HG03135 (cell line): Measurements from ENCODE around the gene METRN.

Experiments
- ATAC-seq: cut with Tn5 transposase; IDR thresholded peaks from one replicate; pipeline ENCODE4 v1.9.1; 2021; ENCODE audit warnings: mild to moderate bottlenecking, moderate library complexity; ENCODE audit not compliant: unreplicated experiment

METRN gene

DNA sequence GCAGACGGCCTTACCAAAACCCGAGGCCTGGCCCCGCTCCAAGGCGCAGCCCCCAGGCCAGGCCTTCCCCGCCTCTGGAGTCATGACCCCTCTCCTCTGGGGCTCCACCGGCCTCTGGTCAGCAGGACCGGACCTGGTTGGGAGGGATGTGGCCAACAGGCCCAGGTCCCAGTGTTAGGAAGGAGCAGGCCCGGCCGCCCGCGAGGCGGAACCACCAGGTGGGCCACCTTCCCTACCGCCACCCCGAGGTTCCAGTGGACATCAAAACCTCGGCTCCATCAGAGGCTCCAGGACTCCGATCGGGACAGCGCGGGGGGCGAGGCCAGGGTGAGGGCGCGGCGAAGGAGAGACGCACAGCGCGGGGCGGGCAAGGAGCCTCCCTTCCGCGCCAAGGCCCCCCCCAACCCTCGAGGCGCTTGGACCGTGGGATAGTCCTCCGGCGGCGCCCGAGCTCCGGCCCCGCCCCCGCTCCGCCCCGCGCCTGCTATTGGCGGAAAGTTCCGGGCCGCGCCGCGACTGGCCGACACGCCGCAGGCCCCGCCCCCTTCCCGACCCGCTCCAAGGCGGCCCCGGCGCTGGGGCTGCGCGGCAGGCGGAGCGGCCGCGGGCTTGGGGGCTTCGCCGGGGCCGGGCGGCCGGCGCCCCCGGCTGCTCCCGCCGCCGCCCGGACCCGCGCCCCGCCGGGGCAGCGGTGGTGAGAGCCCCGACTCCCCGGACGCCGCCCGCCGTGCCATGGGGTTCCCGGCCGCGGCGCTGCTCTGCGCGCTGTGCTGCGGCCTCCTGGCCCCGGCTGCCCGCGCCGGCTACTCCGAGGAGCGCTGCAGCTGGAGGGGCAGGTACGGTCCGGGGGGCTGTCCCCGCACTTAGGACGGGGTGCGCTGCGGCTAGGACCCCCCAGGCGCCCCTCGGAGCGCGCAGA, at the start of gene METRN:
TSS of gene METRN (plus strand) at position 561 of the 919 bp plus-strand sequence. CDS start at position 733, 172 bp downstream.
- ATAC-seq = peak; percentile 56

GRCh38 chr16:666572-666971, 48.3 kb upstream of the METRN start:
- ATAC-seq = no peak

GRCh38 chr16:667113-667779, 47.7 kb upstream of the METRN start:
- ATAC-seq = no peak

GRCh38 chr16:667780-668518, 47.0 kb upstream of the METRN start, which contains the start of gene RHOT2:
Gene RHOT2, plus strand, starts transcription at chr16:668132. Its CDS starts 68 bp downstream, at chr16:668200.
- ATAC-seq = peak; percentile 75

- no peak for ATAC-seq
Observed at GRCh38 chr16:668519-669171, 46.3 kb upstream of the METRN start.

- ATAC-seq = no peak
Observed at GRCh38 chr16:669666-670065, 45.3 kb upstream of the METRN start.

DNA sequence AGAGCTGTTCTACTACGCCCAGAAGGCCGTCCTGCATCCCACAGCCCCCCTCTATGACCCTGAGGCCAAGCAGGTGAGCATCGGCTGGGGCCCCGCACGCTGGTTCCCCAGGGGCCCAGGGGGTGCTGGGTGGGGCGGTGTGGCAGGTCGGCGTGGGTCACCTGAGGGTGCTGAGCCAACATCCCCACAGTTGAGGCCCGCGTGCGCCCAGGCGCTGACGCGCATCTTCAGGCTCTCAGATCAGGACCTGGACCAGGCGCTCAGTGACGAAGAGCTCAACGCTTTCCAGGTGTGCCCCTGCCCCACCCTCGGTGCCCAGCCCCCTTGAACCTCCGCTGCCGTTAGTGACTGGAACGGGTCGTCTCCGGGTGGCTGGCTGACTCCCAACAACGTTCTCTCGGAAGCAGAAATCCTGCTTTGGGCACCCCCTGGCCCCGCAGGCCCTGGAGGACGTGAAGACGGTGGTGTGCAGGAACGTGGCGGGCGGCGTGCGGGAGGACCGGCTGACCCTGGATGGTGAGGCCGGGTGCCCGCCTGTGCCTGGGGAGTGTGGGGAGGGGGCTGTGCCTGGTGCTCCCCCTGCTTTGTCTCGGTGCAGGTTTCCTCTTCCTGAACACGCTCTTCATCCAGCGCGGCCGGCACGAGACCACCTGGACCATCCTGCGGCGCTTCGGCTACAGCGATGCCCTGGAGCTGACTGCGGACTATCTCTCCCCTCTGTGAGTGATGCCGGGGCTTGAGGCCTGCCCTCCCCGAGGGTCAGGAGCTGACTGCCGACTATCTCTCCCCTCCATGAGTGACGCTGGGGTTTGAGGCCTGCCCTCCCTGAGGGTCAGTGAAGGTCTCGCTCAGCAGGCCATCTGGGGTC, 44.2 kb upstream of the METRN start:
- ATAC-seq = no peak

DNA sequence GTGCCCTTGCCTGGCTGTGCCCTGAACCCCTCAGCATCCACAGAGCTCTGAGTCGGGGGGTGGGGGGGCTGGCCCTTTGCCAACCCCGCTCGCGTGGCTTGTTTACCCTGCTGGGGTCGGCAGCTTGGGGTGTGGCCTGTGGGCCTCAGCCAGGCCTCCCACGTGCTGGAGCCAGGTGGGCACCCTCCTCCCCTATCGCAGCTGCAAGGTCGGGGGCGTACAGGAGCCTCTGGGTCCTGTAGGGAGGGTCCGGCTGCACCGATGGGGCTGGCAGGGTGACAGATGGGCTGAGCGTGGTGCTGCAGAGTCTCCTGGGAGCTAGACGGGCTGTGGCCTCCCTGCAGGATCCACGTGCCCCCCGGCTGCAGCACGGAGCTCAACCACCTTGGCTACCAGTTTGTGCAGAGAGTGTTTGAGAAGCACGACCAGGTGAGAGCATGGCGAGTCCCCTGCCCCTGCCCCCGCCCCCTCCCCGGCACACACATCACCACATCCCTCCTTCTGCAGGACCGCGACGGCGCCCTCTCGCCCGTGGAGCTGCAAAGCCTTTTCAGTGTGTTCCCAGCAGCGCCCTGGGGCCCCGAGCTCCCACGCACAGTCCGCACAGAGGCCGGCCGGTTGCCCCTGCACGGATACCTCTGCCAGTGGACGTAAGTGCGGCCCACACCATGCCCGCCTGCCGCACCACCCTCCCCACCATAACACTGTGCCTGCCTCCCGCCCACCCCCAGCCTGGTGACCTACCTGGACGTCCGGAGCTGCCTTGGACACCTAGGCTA, 43.4 kb upstream of the METRN start:
- no peak for ATAC-seq

DNA sequence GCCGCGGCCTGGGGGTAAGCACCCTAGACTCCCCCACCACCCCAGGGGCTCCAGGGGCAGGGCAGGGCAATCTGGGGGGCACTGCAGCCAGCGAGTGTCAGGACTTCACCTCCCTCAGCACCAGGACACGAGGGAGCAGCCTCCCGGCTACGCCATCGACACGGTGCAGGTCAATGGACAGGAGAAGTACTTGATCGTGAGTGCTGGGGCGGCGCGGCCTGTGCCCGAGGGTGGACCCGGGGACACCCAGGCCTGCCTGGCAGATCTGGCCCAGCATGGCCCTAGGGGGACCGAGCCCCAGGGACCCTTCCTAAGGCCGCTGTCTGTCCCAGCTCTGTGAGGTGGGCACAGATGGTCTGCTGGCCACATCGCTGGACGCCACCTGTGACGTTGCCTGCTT, 42.5 kb upstream of the METRN start:
- ATAC-seq = no peak

GRCh38 chr16:672851-673250, 42.1 kb upstream of the METRN start:
- ATAC-seq = no peak

DNA sequence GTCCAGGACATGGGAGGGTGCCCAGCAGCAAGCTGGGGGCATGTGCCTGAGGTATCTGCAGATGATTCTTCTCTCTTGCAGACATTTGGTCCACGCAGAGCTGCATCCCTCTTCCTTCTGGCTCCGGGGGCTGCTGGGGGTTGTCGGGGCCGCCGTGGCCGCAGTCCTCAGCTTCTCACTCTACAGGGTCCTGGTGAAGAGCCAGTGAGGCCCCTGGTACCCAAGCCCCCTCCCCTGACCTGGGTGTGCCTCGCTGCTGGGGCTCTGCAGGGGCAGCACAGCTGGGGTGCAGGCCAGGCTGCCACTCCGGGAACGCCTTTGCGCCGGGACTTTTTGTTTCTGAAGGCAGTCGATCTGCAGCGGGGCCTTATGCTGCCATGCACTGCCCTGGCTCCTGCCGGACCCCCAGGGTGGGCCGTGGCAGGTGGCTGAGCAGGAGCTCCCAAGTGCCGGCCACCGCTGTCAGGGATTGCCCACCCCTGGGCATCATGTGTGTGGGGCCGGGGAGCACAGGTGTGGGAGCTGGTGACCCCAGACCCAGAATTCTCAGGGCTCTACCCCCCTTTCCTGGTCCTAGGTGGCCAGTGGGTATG, 41.4 kb upstream of the METRN start:
- ATAC-seq = no peak

DNA sequence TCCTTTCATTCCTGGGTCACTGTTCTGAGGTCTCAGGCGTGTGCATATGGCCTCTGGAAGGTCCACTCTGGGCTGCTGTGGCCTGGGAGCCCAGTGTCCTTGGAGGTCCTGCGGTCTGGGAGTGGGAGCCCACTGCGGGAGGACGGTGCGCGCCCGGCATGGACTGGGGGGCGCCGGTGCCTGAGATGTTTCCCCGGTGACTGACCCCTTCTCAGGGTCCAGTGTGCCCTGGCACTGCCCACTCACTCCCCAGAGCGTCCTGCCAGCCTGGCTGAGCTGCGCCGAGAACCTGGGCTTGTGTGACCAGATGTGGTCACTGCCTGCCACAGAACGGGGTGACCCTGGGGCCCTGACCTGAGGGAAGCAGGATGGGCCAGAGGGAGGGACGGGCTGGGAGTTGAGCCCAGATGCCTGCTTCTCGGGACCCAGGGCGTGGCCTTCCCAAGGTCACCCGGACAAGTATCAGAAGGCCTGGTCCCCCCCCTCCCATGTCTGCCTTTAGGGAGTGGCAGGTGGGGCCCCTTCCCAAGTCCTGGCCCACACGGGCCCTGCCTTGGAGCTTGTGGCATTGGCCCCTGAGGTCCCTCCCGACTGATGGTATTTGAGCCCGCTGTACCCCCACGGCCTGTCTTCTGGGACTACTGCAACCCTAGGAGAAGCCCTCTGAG, 40.6 kb upstream of the METRN start:
- no peak for ATAC-seq

DNA sequence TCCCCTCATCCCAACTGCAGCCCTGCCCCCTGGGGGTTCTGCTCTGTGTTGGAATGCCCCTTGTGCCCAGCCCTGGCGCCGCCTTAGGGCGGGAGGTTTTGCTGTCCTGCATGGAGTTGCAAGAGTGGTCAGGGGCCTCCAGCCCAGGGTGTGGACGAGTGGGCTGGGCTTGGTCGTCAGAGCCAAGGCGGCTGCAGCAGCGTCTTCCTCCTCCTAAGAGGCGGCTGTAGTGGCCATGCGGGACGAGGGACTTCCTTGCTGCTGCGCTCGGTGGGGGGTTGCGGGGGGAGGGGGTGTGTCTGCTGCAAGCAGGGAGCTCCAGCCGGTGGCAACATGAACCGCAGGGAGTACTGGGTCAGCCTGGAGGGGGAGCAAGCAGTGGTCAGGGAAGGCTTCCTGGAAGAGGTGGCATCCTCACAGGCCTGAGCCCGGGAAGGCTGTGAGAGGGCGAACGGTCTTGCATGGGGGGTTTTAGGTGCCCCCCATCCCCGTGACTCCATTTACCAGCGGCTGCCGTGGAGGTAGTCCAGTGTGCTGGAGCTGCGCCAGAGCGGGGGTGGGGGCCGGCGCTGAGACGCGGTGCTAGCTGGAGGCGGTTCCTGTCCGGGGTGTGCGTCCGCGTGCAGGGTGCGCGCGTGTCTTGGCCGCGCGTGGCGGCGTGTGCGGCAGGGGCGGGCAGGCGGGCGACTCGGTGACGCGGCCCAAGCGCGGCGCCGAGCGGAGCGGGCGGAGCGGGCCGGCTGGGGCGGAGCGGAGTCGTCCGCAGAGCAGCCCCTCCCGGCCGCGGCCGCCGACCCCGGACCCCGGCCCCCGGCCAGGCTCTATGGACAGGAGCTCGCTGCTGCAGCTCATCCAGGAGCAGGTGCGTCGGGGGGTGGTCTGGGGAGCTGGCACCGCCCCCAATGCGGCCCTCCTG, 39.7 kb upstream of the METRN start, which contains the start of gene RHBDL1:
TSS of gene RHBDL1 (plus strand) at position 704 of the 916 bp plus-strand sequence. CDS start at position 824, 120 bp downstream.
- ATAC-seq = no peak

DNA sequence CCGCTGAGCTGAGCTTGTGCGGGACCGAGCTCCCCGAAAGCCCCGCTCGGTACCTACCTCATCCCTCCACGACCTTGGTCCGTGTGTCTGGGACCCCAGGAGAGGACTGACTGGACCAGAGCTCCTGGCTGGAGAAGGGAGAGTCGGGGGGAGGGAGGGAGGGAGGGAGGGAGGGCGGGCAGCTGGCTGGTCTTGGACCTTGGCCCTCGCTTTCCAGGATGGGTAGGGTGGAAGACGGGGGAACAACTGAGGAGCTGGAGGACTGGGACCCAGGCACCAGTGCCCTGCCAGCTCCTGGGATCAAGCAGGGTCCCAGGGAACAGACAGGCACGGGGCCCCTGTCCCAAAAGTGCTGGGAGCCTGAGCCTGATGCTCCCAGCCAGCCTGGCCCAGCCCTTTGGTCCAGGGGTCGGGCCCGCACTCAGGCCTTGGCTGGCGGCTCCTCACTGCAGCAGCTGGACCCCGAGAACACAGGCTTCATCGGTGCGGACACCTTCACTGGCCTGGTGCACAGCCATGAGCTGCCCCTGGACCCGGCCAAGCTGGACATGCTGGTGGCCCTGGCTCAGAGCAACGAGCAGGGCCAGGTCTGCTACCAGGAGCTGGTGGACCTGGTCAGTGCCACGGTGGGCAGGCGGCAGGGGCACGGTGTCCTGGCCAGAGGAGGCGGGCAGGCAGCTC, 38.9 kb upstream of the METRN start:
- ATAC-seq = no peak

- no peak for ATAC-seq
Observed at GRCh38 chr16:676565-676902, 38.4 kb upstream of the METRN start.

DNA sequence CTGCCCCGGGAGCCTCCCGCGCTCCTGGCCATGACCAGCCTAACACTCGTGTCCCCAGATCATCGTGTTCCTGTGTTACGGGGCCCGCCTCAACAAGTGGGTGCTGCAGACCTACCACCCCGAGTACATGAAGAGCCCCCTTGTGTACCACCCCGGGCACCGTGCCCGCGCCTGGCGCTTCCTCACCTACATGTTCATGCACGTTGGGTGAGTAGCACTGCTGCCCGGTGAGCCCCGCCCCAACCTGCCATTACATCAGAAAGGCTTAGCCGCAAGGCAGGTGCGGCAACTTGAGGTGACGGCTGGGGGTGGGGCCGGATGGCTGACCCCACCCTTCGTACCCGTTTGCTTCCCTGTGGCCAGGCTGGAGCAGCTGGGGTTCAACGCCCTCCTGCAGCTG, 38.0 kb upstream of the METRN start:
- ATAC-seq = no peak
